Spleen (tissue), 7 donors: ENCODE measurements around the gene VWF.

Source experiments
- POLR2A ChIP-seq, 3 donors: fragments of 450-650 bp; IDR thresholded peaks; one replicate each; pipeline ENCODE4 v1.5.1; 2017; ENCODE audit warnings: antibody characterized with exemption in 3 of 3, mild to moderate bottlenecking in 1 of 3
- TF ChIP-seq, protein P1 (sequence below), 11 experiments: fragments of 200-600 bp in 7 of 11; fragments of 450-650 bp in 4 of 11; sonication (generic) in 4 of 11; IDR thresholded peaks in 8 of 11; conservative IDR thresholded peaks in 3 of 11; 1 replicate in 7 of 11; 2 replicates in 4 of 11; pipeline versions ENCODE4 v1.4.0 to v1.8.0; 2016 to 2021; ENCODE audit warnings: antibody characterized with exemption in 11 of 11, inconsistent platforms in 4 of 11, mild to moderate bottlenecking in 1 of 11
- donor health status: DM: no; HTN: no; CAD: no; lungs with moderate emphysema.
- donor health status: DM: no; HTN: no; CAD: no.
- donor health status: DM: no; HTN: no; CAD: no.

DNA sequence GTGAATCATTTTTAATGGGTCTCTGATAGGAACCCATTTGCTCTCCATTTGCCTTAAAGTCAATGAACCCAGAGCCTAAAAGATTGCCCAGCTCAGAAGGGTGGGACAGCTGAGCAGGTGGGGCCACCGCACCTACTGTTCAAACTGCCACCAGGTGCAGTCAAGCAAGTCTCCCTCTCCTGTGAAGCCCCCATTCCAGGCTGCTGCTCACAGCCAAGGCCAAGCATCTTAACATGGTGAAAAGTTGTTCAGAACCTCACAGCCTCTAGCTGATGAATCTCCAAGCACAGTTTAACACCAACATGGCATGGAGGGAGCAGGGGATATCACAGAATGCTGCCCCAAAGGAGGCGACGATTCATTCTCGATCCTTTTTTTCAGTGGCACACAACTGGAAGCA, 209.0 kb downstream of the VWF start:
- TF ChIP-seq, protein P1, sequence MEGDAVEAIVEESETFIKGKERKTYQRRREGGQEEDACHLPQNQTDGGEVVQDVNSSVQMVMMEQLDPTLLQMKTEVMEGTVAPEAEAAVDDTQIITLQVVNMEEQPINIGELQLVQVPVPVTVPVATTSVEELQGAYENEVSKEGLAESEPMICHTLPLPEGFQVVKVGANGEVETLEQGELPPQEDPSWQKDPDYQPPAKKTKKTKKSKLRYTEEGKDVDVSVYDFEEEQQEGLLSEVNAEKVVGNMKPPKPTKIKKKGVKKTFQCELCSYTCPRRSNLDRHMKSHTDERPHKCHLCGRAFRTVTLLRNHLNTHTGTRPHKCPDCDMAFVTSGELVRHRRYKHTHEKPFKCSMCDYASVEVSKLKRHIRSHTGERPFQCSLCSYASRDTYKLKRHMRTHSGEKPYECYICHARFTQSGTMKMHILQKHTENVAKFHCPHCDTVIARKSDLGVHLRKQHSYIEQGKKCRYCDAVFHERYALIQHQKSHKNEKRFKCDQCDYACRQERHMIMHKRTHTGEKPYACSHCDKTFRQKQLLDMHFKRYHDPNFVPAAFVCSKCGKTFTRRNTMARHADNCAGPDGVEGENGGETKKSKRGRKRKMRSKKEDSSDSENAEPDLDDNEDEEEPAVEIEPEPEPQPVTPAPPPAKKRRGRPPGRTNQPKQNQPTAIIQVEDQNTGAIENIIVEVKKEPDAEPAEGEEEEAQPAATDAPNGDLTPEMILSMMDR (IDR thresholded peaks at IDR 0.05 in 8 of 11, conservative IDR thresholded peaks at IDR 0.05 in 3 of 11) = no peak
- TF ChIP-seq POLR2A (IDR thresholded peaks at IDR 0.05) = no peak
